ENCODE data around the gene INO80C. TPM values are rescaled to one million over a fixed set of nuclear protein-coding genes. Genes with fewer than 3 reads are reported as not detected.

INO80C gene
- total RNA-seq, 4 donors from 2014 or later, result 10.0 to 19.8 (median 15.2) TPM

- intact Hi-C loops (cut with DNase I; ENCODE audit: low total_unique reads), result no loop called here
- no peak for DNase-seq (ENCODE audit: low spot score in 2 of 2)
- H3K4me3 ChIP-seq (ENCODE audit: low read depth, poor library complexity, severe bottlenecking), result no peak overlapping the region
- 90 to 94% methylated on average over 2 of the region's 2 CpGs for WGBS, 2 donors
- TF ChIP-seq POLR2A (IDR thresholded peaks at IDR 0.05) (no peak), CTCF (IDR thresholded peaks at IDR 0.05) (no peak)
Observed at GRCh38 chr18:35468711-35469110, 29.0 kb downstream of the INO80C start.

DNA sequence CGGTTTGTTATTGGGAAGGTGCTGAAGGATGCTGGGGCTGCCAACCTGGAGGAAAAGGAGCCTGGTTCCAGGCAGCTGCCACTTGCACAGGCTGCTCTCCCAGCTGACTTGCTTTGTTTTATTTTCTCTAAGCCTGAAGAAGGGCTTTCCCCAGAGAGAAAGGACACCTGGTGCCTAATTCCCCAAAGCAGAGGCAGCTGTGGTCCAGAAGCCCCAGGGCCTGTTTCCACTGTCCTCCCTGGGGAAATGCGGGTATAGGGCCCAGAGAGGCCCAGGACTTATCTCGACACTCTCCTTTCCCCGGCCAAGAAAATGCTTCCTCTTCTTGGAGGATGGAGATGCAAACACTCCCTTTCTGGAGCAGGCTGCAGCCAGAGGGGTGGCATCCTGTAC, 30.1 kb downstream of the INO80C start:
- WGBS, 2 donors, result 82 to 89% methylated on average over 4 of the region's 4 CpGs
- intact Hi-C loops (cut with DNase I; ENCODE audit: low total_unique reads), result no loop called here

DNA sequence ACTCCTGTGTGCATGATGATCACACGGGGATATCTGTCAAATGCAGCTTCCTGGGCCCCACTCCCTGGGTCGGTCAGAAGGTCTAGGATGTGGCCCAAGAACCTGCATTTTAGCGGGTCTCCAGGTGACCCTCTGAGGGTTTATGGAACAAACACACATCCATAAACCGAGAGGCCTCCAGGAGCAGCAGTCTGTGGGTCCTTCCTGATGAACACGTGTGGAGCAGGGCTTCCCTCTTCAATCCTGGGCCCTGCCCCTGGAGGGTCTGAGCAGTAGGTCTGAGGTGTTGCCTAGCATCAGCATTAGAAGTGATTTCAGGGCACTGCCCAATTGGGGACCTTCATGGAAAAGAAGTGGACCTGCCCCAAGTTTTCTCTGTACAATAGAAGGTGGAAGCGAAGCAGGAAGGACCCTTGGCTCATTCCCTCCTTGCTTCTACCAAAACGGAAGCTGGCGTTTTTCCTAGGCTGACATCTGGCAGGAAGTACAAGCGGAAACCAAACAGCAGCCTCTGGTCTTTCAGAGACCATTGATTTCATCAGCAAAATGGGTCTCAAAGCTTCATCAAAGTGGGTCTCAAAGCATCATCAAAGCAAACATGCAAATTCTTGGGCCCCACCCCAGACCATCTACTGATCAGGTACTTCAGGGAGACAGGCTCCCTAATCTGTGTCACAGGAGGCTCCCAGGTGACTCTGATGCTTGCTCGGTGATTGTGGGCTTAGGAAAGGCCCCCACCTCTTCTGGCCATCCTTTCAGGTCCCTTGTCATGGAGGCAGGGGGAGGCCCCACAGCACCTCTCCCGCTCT, 30.7 kb downstream of the INO80C start:
- no peak for DNase-seq (ENCODE audit: low spot score in 2 of 2)
- TF ChIP-seq CTCF (IDR thresholded peaks at IDR 0.05), result no peak
- no peak overlapping the region for H3K4me3 ChIP-seq (ENCODE audit: low read depth, poor library complexity, severe bottlenecking)
- 84 to 85% methylated on average over 11 of the region's 11 CpGs for WGBS, 2 donors
- intact Hi-C loops (cut with DNase I; ENCODE audit: low total_unique reads), result no loop called here

More for the DNA sequence above, 30.1 kb downstream of the INO80C start:
- DNase-seq (ENCODE audit: low spot score in 2 of 2), result no peak
- TF ChIP-seq CTCF (IDR thresholded peaks at IDR 0.05), result no peak
- no peak for TF ChIP-seq POLR2A (IDR thresholded peaks at IDR 0.05)
- H3K4me3 ChIP-seq (ENCODE audit: low read depth, poor library complexity, severe bottlenecking), result no peak overlapping the region

DNA sequence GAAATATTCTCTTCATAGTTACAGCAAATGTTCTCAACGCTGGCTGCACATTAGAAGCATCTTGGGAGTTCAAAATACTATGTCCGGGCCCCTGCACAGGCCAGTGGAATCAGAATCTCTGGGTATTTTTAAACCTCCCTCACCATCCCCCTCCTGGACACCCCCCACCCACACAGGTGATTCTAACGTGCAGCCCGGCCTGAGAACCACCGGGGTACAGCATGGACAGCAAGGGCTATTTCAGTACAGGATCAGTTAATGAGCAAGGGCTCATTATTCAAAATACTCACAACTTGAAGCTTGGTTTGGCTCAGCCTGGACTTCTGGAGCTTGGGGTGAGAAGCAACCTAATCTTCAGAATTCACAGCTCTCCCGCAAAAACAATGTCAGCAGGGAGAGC, 31.4 kb downstream of the INO80C start:
- H3K4me3 ChIP-seq (ENCODE audit: low read depth, poor library complexity, severe bottlenecking), result no peak overlapping the region
- no peak for DNase-seq (ENCODE audit: low spot score in 2 of 2)
- WGBS, 2 donors, result 91 to 92% methylated on average over 6 of the region's 6 CpGs
- no peak for TF ChIP-seq POLR2A (IDR thresholded peaks at IDR 0.05)
- no peak for TF ChIP-seq CTCF (IDR thresholded peaks at IDR 0.05)
- intact Hi-C loops (cut with DNase I; ENCODE audit: low total_unique reads), result no loop called here

- no peak for TF ChIP-seq CTCF (IDR thresholded peaks at IDR 0.05)
- no peak for TF ChIP-seq POLR2A (IDR thresholded peaks at IDR 0.05)
- WGBS, 2 donors, result 89 to 95% methylated on average over 1 of the region's 1 CpG
- intact Hi-C loops (cut with DNase I; ENCODE audit: low total_unique reads), result no loop called here
- no peak for DNase-seq (ENCODE audit: low spot score in 2 of 2)
- H3K4me3 ChIP-seq (ENCODE audit: low read depth, poor library complexity, severe bottlenecking), result no peak overlapping the region
Observed at GRCh38 chr18:35465329-35465728, 32.4 kb downstream of the INO80C start.

DNA sequence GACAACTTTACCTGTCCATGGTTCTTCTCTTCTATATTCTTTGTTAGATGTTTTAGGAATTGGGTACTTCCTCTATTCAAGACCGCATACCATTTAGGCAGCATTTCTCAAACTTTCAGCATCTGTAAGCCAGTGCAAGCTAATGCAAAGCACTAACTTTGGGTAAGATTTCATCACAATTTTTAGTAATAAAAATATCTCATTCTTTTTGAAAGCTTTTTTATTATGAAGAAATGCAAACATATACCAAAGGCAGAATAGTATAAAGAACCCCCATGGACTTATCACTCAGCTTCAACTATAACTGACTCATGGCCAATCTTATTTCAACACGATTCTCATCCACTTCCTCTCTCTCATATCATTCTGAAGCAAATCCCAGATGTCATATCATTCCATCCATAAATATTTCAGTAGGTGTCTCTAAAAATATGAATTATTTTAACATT, 32.9 kb downstream of the INO80C start:
- H3K4me3 ChIP-seq (ENCODE audit: low read depth, poor library complexity, severe bottlenecking), result no peak overlapping the region
- TF ChIP-seq CTCF (IDR thresholded peaks at IDR 0.05) (no peak), POLR2A (IDR thresholded peaks at IDR 0.05) (no peak)
- 69 to 73% methylated on average over 2 of the region's 2 CpGs for WGBS, 2 donors
- intact Hi-C loops (cut with DNase I; ENCODE audit: low total_unique reads), result no loop called here
- DNase-seq (ENCODE audit: low spot score in 2 of 2), result no peak

Data from lower leg skin (tissue), 4 donors.